ENCODE results near the gene UBE2I.

The UBE2I gene

DNA sequence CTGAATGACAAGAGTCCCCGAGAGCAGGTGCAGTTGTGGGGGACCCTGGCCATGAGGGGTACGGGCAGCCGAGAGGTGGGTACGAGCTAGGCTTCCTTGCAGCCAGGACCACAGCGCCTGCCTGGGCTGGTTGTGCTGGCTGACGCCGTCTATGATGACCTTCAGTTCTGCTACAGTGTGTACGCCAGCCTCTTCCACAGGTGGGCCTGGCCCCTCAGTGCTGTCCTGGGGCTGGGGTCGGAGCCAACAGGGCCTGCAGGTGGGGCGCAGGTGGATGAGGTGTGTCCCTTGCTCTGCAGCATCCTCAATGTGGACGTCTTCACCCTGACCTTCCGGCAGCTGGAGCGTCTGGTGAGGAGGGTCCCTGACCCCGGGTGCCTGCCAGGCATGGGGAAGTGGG is 35.1 kb downstream of the UBE2I start:
- FAIRE-seq = no peak

- no peak for FAIRE-seq
Measured at GRCh38 chr16:1345087-1345486, 35.7 kb downstream of the UBE2I start.

DNA sequence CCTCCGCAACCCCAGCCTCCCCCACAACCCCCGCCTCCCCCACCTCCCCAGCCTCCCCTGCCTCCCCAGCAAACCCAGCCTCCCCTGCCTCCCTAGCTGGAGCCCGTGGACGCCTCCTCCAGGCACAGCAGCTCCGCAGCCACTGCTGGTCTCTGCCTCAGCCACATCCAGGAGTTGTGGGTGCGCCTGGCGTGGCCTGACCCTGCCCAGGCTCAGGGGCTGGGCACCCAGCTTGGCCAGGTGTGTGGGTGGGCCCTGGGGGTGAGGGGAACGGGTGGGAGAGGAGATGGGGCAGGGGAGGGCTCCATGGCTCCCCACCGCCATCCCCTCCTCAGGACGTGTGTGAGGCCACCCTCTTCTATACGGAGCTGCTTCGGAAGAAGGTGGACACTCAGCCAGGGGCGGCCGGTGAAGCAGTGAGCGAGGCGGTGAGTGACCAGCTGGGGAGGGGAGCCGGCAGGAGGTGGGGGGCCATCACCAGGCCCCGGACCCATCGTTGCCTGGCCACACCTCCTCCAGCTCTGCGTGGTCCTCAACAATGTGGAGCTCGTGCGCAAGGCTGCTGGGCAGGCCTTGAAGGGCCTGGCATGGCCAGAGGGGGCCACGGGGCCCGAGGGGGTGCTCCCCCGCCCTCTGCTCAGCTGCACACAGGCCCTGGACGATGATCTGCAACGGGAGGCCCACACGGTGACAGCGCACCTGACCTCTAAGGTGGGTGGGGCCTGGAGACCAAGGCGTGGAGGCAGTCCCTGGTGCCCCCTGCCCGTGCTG is 36.4 kb downstream of the UBE2I start:
- FAIRE-seq = no peak

DNA sequence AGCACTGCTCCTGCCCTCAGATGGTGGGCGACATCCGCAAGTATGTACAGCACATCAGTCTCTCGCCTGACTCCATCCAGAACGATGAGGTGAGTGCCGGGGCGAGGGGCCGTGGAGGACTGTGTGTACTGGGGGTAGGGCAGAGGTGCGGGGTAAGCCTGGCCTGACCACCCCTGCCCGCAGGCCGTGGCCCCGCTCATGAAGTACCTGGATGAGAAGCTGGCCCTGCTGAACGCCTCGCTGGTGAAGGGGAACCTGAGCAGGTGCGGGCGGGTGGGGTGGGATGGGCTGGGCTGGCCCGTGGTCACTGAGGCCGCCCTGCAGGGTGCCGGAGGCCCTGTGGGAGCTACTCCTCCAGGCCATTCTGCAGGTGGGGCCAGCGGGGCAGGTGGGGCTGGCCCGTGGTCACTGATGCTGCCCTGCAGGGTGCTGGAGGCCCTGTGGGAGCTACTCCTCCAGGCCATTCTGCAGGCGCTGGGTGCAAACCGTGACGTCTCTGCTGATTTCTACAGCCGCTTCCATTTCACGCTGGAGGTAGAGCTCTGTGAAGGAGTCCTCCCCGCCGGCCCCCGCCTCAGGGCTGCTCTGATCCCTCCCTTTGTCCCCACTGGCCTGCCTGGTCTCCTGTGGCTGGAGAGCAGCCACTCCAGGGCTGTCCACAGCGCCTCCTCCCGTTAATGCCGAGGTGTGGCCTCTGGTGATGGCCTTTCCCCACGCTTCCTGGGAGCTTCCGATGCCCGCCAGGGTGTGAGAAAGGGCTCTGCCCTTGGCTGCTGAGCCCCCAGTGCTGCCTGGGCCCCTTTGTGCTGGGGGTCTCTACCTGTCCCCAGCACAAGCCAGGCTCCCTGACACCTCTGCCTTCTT is 37.2 kb downstream of the UBE2I start:
- no peak for FAIRE-seq

DNA sequence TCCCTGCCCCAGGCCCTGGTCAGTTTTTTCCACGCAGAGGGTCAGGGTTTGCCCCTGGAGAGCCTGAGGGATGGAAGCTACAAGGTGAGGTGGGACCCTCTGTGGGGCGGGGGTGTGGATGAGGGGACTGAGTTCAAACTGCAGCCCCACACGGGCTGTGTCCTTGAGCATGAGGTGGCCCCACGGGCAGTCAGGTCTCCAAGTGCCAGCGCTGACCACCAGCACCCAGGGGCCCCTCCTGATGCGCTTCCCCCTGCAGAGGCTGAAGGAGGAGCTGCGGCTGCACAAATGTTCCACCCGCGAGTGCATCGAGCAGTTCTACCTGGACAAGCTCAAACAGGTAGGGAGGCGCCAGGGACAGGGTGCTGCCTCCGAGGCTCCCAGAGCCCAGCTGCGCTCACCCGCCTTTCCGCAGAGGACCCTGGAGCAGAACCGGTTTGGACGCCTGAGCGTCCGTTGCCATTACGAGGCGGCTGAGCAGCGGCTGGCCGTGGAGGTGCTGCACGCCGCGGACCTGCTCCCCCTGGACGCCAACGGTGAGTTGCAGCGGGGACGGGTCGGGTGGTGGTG is 37.9 kb downstream of the UBE2I start:
- no peak for FAIRE-seq

DNA sequence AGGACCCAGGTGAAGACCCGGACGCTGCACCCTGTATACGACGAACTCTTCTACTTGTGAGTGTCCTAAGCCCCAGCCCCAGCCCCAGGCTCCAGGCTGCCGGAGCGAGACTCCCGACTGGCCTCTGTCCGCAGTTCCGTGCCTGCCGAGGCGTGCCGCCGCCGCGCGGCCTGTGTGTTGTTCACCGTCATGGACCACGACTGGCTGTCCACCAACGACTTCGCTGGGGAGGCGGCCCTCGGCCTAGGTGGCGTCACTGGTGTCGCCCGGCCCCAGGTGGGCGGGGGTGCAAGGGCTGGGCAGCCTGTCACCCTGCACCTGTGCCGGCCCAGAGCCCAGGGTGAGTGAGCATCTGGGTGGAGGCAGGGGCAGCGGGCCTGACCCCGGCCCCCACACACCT is 38.5 kb downstream of the UBE2I start:
- FAIRE-seq = no peak

DNA sequence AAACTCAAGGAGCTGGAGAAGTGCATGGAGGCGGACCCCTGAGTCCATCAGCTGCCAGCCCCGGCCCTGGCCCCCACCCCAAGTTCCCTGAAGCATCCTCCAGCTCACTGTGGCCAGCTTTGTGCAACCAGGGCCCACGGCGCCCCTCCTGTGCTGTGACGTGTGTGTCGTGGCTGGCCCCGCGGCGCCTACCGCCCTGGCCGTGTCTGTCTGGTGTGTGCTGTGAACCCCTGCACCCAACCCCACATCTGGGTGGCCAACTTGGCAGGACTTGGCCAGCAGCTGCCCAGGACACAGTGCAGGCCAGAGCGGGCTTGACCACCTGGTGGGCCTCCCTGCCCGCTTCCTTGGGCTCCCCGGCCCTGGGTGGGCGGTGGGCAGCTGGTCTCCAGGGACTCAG is 39.0 kb downstream of the UBE2I start:
- FAIRE-seq = no peak

- no peak for FAIRE-seq
Measured at GRCh38 chr16:1348926-1349325, 39.5 kb downstream of the UBE2I start.

DNA sequence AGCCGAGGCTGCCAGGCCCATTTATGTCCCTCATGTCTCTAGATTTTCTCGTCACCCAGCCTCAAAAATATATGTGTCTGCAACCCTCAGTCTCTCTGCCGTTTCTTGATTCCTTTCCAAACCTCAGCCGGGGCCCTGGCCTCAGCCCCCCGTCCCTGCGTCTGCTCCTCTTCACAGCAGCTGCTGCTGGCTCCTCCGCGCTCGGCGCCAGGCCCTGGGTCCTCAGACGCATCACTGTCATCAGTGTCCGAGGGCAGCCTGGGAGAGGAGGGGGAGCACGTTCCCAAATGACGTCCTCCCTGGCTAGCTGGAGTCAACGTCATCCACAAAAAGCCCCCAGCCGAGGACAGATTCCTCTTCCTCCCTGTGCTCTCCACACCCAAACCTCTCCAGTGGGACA is 39.9 kb downstream of the UBE2I start:
- FAIRE-seq = no peak

DNA sequence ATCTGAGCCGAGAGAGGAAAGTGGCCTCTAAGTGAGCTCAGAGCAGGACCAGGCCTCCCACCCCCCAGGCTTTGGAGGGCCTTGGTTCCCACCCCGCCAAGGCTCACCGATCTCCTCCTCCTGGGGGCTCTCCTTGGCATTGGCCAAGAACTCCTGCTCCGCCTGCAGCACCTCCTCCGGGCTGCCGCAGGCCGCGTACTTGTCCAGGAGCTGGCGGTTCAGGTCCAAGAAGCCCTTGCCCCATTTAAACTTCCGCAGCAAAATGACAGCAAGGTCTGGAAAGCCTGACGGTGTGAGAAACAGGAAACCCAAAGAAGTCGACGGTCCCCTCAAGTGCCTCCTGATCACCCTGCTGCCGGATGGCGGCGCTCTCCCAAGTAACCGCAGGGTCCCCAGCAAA is 40.5 kb downstream of the UBE2I start:
- no peak for FAIRE-seq

GRCh38 chr16:1350691-1351090 is 41.3 kb downstream of the UBE2I start:
- FAIRE-seq = no peak

- no peak for FAIRE-seq
Measured at GRCh38 chr16:1351215-1351581, 41.8 kb downstream of the UBE2I start.

- no peak for FAIRE-seq
Measured at GRCh38 chr16:1351582-1352362, 42.3 kb downstream of the UBE2I start, which contains the start of the genes GNPTG and TSR3. GNPTG (plus strand) TSS chr16:1351931; CDS start chr16:1351966, 35 bp downstream. TSR3 (minus strand) TSS chr16:1351878; CDS start chr16:1351804, 74 bp downstream.

- FAIRE-seq = no peak
Measured at GRCh38 chr16:1354815-1355540, 45.5 kb downstream of the UBE2I start.

- FAIRE-seq = no peak
Measured at GRCh38 chr16:1355591-1355990, 46.2 kb downstream of the UBE2I start.

DNA sequence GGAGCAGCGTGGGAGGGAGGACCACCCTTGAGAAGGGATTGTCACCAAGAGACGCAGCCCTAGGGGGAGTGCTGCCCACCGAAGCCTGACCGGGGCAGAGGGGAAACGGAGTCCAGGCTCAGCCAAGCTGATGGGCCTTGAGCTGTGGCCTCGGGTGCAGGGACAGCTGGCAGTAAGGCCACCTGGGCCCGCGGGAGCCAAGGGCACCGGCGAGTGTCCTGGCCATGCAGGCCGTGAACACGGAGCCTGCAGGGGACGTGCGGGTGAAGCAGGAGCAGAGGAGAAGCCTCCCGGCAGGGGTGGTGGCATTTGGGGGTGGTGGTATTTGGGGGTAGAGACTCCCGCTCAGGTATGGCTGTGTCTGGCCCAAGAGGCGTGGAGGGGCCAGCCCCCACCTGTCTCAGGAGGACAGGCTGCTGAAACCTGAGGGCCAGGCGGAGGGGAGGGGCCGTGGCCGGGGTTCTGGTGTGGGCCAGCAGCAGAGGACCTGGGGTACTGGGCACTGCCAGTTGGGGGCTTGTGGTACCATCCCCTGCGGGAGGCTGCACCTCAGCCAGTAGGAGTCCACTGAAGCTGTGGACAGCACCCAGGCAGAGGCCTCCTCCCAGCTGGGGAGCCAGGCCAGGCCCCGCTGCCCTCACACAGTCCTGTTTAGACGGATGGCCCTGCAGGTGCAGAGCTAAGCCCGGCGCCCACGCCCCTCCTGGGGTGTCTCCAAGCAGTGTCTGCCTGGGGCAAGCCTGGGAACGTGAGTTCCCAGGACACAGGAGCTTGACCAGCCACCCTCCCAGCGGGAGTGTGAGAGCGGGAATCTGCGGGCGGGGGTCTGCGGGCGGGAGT is 46.8 kb downstream of the UBE2I start:
- FAIRE-seq = no peak

- FAIRE-seq = no peak
Measured at GRCh38 chr16:1357906-1358566, 48.6 kb downstream of the UBE2I start.

GRCh38 chr16:1361685-1362360 is 52.4 kb downstream of the UBE2I start:
- no peak for FAIRE-seq

DNA sequence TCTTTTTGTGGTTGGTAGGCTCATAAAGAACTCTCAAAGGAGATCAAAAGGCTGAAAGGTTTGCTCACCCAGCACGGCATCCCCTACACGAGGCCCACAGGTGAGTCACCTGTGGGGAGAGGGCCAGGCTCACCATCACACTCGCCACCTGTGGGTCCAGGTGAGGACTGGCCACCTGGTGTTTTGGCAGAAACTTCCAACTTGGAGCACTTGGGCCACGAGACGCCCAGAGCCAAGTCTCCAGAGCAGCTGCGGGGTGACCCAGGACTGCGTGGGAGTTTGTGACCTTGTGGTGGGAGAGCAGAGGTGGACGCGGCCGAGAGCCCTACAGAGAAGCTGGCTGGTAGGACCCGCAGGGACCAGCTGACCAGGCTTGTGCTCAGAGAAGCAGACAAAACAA is 53.4 kb downstream of the UBE2I start:
- no peak for FAIRE-seq

GRCh38 chr16:1363501-1364041 is 54.1 kb downstream of the UBE2I start:
- no peak for FAIRE-seq
